Neuronal stem cell (in vitro differentiated cells): Measurements from ENCODE around the gene PACRG.

ENCODE experiments used
- DNase-seq: peaks from one replicate; pipeline ENCODE4 v3.0.0-alpha.2; 2013; ENCODE audit warnings: low spot score
- H2AFZ ChIP-seq: one replicate; pipeline ENCODE4 v1.6.1; 2013; ENCODE audit warnings: mild to moderate bottlenecking, low read length, inconsistent platforms
- H2AK5ac ChIP-seq: 2 replicates; pipeline ENCODE4 v1.6.1; 2013; ENCODE audit warnings: low read depth, mild to moderate bottlenecking, inconsistent platforms, low read length, moderate library complexity, mixed read lengths
- H2BK120ac ChIP-seq: 2 replicates; pipeline ENCODE4 v1.6.1; 2013; ENCODE audit warnings: low read depth, mild to moderate bottlenecking, inconsistent platforms, low read length, moderate library complexity, mixed read lengths
- H2BK12ac ChIP-seq: one replicate; pipeline ENCODE4 v1.6.1; 2013; ENCODE audit warnings: low read length, inconsistent platforms
- H2BK15ac ChIP-seq: 2 replicates; pipeline ENCODE4 v1.6.1; 2013; ENCODE audit warnings: mild to moderate bottlenecking, low read length, inconsistent platforms, mixed read lengths
- H2BK5ac ChIP-seq: one replicate; pipeline ENCODE4 v1.6.1; 2013; ENCODE audit warnings: inconsistent platforms, mild to moderate bottlenecking, low read length, moderate library complexity
- H3K14ac ChIP-seq: one replicate; pipeline ENCODE4 v1.6.1; 2013; ENCODE audit warnings: low read length, inconsistent platforms
- H3K18ac ChIP-seq: 2 replicates; pipeline ENCODE4 v1.6.1; 2013; ENCODE audit warnings: low read length, inconsistent platforms
- H3K23ac ChIP-seq: 2 replicates; pipeline ENCODE4 v1.6.1; 2013; ENCODE audit warnings: low read depth, mild to moderate bottlenecking, mixed read lengths, low read length, inconsistent platforms; ENCODE audit not compliant: poor library complexity
- H3K27ac ChIP-seq: replicated peaks from 3 replicates; pipeline ENCODE4 v1.5.1; 2013; ENCODE audit warnings: low read length, inconsistent platforms
- H3K27me3 ChIP-seq, 3 experiments: 2 replicates each; pipeline ENCODE4 v1.6.1; 2013; ENCODE audit warnings: low read length in 3 of 3, mild to moderate bottlenecking in 2 of 3, inconsistent platforms in 1 of 3, low read depth in 1 of 3, mixed read lengths in 1 of 3, moderate library complexity in 1 of 3; ENCODE audit not compliant: control insufficient read depth in 3 of 3, insufficient read depth in 3 of 3
- H3K36me3 ChIP-seq, 2 donors: replicated peaks in 1 of 2; 2 replicates each; pipeline ENCODE4 v1.6.1; 2013; ENCODE audit warnings: low read length in 2 of 2; ENCODE audit not compliant: control insufficient read depth in 2 of 2, insufficient read depth in 2 of 2
- H3K4ac ChIP-seq: 2 replicates; pipeline ENCODE4 v1.6.1; 2013; ENCODE audit warnings: inconsistent platforms, mild to moderate bottlenecking, low read length, moderate library complexity
- H3K4me1 ChIP-seq, 2 donors: 1 replicate in 1 of 2; 2 replicates in 1 of 2; pipeline ENCODE4 v1.6.1; 2013; ENCODE audit warnings: low read length in 2 of 2, low read depth in 1 of 2; ENCODE audit not compliant: control insufficient read depth in 2 of 2, insufficient read depth in 1 of 2
- H3K4me2 ChIP-seq: one replicate; pipeline ENCODE4 v1.6.1; 2013; ENCODE audit warnings: mild to moderate bottlenecking, low read length, inconsistent platforms; ENCODE audit not compliant: insufficient read depth, poor library complexity, severe bottlenecking
- H3K4me3 ChIP-seq, 2 donors: 2 replicates each; pipeline ENCODE4 v1.5.1; 2013; ENCODE audit warnings: low read length in 2 of 2, mild to moderate bottlenecking in 2 of 2, inconsistent platforms in 1 of 2, moderate library complexity in 1 of 2
- H3K79me1 ChIP-seq: one replicate; pipeline ENCODE4 v1.6.1; 2013; ENCODE audit warnings: low read depth, mild to moderate bottlenecking, inconsistent platforms, low read length, moderate library complexity
- H3K9ac ChIP-seq: one replicate; pipeline ENCODE4 v1.6.1; 2013; ENCODE audit warnings: mild to moderate bottlenecking, low read depth, low read length, inconsistent platforms; ENCODE audit not compliant: poor library complexity
- H3K9me3 ChIP-seq, 2 donors: replicated peaks in 1 of 2; 2 replicates each; pipeline versions ENCODE3 to v1.6.1; 2013; ENCODE audit warnings: low read length in 2 of 2, mild to moderate bottlenecking in 2 of 2, inconsistent platforms in 1 of 2, low read depth in 1 of 2, mixed read lengths in 1 of 2, moderate library complexity in 1 of 2; ENCODE audit not compliant: control insufficient read depth in 2 of 2, insufficient read depth in 1 of 2
- H4K8ac ChIP-seq: one replicate; pipeline ENCODE4 v1.6.1; 2013; ENCODE audit warnings: low read depth, mild to moderate bottlenecking, inconsistent platforms, low read length, moderate library complexity
- H4K91ac ChIP-seq: one replicate; pipeline ENCODE4 v1.6.1; 2013; ENCODE audit warnings: low read length, low read depth, mild to moderate bottlenecking, inconsistent platforms; ENCODE audit not compliant: poor library complexity
- WGBS, 2 donors: extraction: QIAGEN DNeasy Blood & Tissue Kit; methylation state at CpG; one replicate each; pipeline ENCODE4 v1.1.7; 2013; ENCODE audit warnings: missing lambda C conversion rate in 2 of 2, mixed read lengths in 1 of 2; ENCODE audit not compliant: insufficient read length in 2 of 2, insufficient replicate concordance in 1 of 2; ENCODE audit errors: extremely low coverage in 2 of 2; 5-methylcytosine and 5-hydroxymethylcytosine counted together

Gene PACRG

DNA sequence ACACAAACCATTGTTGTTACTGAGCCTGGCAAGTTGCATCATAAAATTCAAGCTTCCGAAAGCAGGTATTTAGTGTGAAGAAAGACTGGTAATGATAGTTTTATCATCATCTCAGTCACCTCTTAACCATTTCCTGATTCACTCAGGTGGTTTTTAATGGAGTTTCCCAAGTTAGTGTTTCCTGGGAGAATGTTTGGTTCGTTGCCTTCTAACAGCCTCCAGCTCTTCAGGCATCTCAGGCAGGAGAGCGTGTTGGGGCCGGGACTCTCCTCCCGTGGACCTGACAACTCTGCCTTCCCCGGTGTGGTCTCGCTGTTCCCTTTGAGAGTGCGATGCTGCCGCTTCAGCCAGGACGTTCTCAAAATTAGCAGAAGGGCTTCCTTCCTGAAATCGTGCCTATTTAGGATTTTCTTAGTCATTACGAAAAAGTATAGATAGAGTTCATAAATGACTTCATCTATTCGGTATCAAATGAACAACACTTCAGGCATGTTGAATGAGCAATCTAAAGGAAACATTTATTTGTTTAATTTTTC, 581.8 kb downstream of the PACRG start:
- Histone ChIP-seq H3K79me1 (no peaks in the 10 kb centered on the region), H4K91ac (no peak overlapping the region), H3K36me3 (no peaks in the 10 kb centered on the region), H3K4me3 (no peak overlapping the region), H3K9ac (no peak overlapping the region), H2BK5ac (no peak overlapping the region), H2BK120ac (no peak overlapping the region), H2AFZ (no peak overlapping the region), H3K4me1 (peaks cover 1 to 6% of the 10 kb centered on the region in 2 donors), H2BK12ac (no peak overlapping the region), H3K18ac (no peak overlapping the region), H3K14ac (no peak overlapping the region), H3K4me2 (no peak overlapping the region), H2AK5ac (no peak overlapping the region), H4K8ac (no peak overlapping the region), H2BK15ac (no peak overlapping the region), H3K27ac (no peak overlapping the region), H3K4ac (no peak overlapping the region), H3K9me3 (peaks cover 0 to 2% of the 10 kb centered on the region in 2 donors), H3K27me3 (no peaks in the 10 kb centered on the region), H3K23ac (no peak overlapping the region)
- no peak for DNase-seq
- WGBS, 2 donors = no CpG with 5 or more reads among the region's 13 CpGs

DNA sequence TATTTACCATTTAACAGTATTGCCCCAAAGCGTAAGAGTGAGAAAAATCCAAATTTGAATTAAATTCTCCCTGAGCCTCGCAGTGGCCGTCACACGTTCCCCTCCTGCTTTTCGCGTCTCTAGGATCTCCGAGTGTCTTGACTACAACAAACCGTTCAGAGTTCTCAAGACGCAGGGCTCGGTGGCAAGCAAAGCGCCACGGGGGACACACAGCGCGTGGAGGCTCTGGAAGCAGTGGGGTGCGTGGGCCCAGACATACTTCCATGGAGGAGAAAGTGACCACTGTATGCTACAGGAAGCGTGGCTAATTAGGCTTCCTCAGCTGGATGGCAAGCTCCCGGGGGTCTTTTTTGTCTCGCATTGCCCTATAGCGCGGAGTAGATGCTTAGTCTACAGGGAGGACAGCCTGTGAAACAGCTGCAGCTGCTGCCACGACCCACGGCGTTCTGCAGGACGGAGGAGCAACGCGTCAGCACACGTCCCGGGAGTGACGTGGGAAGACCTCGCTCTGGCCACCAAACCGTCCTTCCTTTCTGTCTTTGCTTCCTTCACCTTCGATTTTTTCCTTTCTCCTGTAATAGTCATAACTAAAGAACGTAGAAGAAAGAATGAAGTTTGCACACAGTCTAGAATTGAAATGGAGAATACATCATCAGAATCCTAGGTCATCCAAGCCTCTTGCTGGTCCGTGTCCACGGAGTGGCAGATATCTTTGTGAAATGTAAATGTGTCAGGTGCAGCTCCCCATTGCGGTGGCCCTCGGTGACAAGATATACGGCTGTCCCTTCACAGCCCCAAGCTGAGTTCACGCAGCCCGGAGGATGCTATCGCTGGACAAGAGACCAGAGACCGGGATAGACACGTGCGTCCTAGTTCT, 582.6 kb downstream of the PACRG start:
- no CpG with 5 or more reads among the region's 44 CpGs for WGBS, 2 donors
- peaks cover 5 to 13% of the 10 kb centered on the region in 2 donors for H3K4me1 ChIP-seq

DNA sequence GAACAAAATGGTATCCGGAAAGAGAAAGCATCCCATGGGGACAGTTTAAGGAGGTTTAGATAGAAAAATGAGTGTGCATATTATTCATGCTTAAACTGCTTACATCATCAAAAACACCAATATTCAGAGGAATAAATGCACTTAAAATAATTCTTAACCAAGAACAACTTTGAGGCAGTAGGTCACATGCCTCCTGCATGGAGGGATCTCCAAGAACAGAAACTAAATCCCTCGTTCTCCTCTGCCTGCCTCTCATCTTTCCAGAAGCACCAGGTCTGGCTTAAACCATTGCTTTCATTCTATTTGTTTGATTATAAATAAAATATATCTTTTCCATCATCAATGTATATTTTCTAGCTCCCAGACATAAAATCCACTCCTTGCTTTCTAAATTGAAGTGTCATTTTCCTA, 583.2 kb downstream of the PACRG start:
- no peak overlapping the region for H3K14ac ChIP-seq
- no peaks in the 10 kb centered on the region for H3K27me3 ChIP-seq
- no peak overlapping the region for H2AFZ ChIP-seq
- H2BK15ac ChIP-seq = no peak overlapping the region
- no peak overlapping the region for H3K4me3 ChIP-seq
- no peak overlapping the region for H3K9ac ChIP-seq
- no peak overlapping the region for H3K18ac ChIP-seq
- H2BK12ac ChIP-seq = no peak overlapping the region
- WGBS, 2 donors = no CpG with 5 or more reads among the region's 2 CpGs
- H3K4ac ChIP-seq = no peak overlapping the region
- peaks cover 0 to 2% of the 10 kb centered on the region in 2 donors for H3K9me3 ChIP-seq
- no peak overlapping the region for H2BK120ac ChIP-seq
- peaks cover 5 to 15% of the 10 kb centered on the region in 2 donors for H3K4me1 ChIP-seq
- H2AK5ac ChIP-seq = no peak overlapping the region
- no peak overlapping the region for H4K91ac ChIP-seq
- H3K36me3 ChIP-seq = no peaks in the 10 kb centered on the region
- no peak overlapping the region for H3K23ac ChIP-seq
- H3K27ac ChIP-seq = no peak overlapping the region
- no peak overlapping the region for H3K4me2 ChIP-seq
- H3K79me1 ChIP-seq = no peaks in the 10 kb centered on the region
- no peak overlapping the region for H2BK5ac ChIP-seq
- H4K8ac ChIP-seq = no peak overlapping the region
- DNase-seq = no peak

More for the DNA sequence above, 582.6 kb downstream of the PACRG start:
- H4K8ac ChIP-seq = no peak overlapping the region
- peaks cover 0 to 2% of the 10 kb centered on the region in 2 donors for H3K9me3 ChIP-seq
- peak overlapping the region; percentile 55 for H3K18ac ChIP-seq
- peak overlapping the region; percentile 11 for H3K14ac ChIP-seq
- H2AK5ac ChIP-seq = no peak overlapping the region
- no peak overlapping the region for H3K4ac ChIP-seq
- H2BK12ac ChIP-seq = no peak overlapping the region
- H3K27ac ChIP-seq = no peak overlapping the region
- H2AFZ ChIP-seq = no peak overlapping the region
- H2BK120ac ChIP-seq = no peak overlapping the region
- no peaks in the 10 kb centered on the region for H3K79me1 ChIP-seq
- H3K4me3 ChIP-seq = no peak overlapping the region
- H2BK5ac ChIP-seq = no peak overlapping the region
- H3K27me3 ChIP-seq = no peaks in the 10 kb centered on the region
- H3K9ac ChIP-seq = no peak overlapping the region
- no peak overlapping the region for H4K91ac ChIP-seq
- no peak overlapping the region for H3K4me2 ChIP-seq
- no peak for DNase-seq
- H3K36me3 ChIP-seq = no peaks in the 10 kb centered on the region
- H3K23ac ChIP-seq = peak overlapping the region; percentile 25
- peak overlapping the region; percentile 27 for H2BK15ac ChIP-seq

DNA sequence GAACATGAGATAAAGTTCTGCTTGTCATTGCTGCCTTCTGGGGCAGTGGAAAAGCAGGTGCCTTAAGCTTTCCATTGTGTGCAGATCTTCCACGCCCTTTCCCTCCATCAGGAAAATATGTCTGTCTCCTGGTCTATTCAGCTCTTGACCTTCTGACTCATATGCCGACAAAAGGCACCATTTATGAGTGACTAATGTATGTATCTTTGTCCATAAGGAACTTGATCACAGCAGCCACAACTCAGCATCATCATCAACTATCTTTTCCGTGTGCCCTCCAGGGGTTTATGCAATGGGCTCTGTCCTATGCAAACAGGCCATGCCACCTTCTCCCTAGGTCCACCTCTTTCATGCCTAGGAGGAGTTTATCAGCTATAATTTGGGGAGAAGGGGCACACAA, 584.1 kb downstream of the PACRG start:
- Histone ChIP-seq H3K36me3 (no peaks in the 10 kb centered on the region), H2BK12ac (no peak overlapping the region), H2BK120ac (no peak overlapping the region), H3K4ac (no peak overlapping the region), H3K79me1 (no peaks in the 10 kb centered on the region), H3K4me2 (no peak overlapping the region), H3K18ac (no peak overlapping the region), H3K23ac (no peak overlapping the region), H3K9me3 (peaks cover 0 to 2% of the 10 kb centered on the region in 2 donors), H3K4me3 (no peak overlapping the region), H3K27me3 (no peaks in the 10 kb centered on the region), H3K4me1 (peaks cover 5 to 15% of the 10 kb centered on the region in 2 donors), H2BK15ac (no peak overlapping the region), H2BK5ac (no peak overlapping the region), H3K27ac (no peak overlapping the region), H4K8ac (no peak overlapping the region), H4K91ac (no peak overlapping the region), H2AK5ac (no peak overlapping the region), H3K9ac (no peak overlapping the region), H3K14ac (no peak overlapping the region), H2AFZ (no peak overlapping the region)
- WGBS, 2 donors = no CpG with 5 or more reads among the region's 3 CpGs
- DNase-seq = no peak
